Measurements from ENCODE around the gene CD7.

Gene CD7

DNA sequence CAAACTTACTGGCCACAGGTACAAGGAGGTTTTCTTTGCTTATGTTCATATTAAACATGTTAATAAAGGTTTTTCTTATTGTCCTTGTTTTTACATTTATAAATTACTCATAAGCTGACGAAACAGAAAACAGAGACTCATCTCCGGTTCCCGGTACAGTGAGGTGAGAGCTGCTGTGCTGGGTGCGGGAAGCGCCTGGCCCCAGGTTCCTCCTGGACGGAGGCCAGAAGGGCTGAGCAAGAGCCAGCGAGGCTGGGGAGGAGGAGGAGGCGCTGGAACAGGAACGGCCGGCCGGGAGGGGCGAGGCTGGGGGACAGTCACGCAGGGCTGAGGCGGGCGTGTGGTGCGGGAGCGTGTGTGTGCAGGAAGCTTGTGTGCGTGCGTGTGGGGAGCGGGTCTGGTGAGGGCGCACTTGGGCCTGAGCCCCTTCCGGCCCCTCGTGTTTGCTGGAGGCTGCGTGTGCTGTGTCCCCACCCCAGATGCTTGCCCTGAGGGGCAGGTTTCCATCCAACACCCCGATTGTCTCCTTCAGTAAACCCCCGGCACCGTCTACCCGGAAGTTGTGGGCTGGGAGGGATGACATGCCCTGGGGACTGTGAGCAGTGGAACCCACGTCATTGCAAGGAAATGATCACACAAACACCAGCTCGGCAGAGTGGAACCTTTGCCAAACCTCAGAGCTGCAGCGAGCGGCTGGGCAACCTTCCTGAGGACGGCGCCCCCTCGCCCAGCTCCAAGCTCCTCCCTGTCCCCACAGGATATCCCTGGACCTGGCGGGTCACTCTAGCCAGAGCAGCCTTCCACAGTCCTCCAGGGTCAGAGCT lies 19.5 kb downstream of the CD7 start:
- TF ChIP-seq SIN3A (IDR thresholded peaks at IDR 0.05; ENCODE audit: borderline replicate concordance, insufficient read depth, low read length) (0 out of 2 replicates have a peak, but pooled peaks have one; percentile 29), TAF1 (IDR thresholded peaks at IDR 0.05; ENCODE audit: borderline replicate concordance, insufficient read depth, low read length) (no peak), POLR2AphosphoS5 (IDR thresholded peaks at IDR 0.05; ENCODE audit: low read depth, low read length) (peak; percentile 41; the same call in 1 of the 2 replicates), FOXP2 (optimal IDR thresholded peaks at IDR 0.05; ENCODE audit: borderline replicate concordance, extremely low read depth, extremely low read length, insufficient read depth) (peak; percentile 89)
- TF ChIP-seq, protein P1, sequence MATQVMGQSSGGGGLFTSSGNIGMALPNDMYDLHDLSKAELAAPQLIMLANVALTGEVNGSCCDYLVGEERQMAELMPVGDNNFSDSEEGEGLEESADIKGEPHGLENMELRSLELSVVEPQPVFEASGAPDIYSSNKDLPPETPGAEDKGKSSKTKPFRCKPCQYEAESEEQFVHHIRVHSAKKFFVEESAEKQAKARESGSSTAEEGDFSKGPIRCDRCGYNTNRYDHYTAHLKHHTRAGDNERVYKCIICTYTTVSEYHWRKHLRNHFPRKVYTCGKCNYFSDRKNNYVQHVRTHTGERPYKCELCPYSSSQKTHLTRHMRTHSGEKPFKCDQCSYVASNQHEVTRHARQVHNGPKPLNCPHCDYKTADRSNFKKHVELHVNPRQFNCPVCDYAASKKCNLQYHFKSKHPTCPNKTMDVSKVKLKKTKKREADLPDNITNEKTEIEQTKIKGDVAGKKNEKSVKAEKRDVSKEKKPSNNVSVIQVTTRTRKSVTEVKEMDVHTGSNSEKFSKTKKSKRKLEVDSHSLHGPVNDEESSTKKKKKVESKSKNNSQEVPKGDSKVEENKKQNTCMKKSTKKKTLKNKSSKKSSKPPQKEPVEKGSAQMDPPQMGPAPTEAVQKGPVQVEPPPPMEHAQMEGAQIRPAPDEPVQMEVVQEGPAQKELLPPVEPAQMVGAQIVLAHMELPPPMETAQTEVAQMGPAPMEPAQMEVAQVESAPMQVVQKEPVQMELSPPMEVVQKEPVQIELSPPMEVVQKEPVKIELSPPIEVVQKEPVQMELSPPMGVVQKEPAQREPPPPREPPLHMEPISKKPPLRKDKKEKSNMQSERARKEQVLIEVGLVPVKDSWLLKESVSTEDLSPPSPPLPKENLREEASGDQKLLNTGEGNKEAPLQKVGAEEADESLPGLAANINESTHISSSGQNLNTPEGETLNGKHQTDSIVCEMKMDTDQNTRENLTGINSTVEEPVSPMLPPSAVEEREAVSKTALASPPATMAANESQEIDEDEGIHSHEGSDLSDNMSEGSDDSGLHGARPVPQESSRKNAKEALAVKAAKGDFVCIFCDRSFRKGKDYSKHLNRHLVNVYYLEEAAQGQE (IDR thresholded peaks at IDR 0.05; ENCODE audit: insufficient read depth in 1 of 2, low read depth in 2 of 2, low read length in 2 of 2), result peak; percentile 29 to 36; a peak in 2 of 4 replicates

DNA sequence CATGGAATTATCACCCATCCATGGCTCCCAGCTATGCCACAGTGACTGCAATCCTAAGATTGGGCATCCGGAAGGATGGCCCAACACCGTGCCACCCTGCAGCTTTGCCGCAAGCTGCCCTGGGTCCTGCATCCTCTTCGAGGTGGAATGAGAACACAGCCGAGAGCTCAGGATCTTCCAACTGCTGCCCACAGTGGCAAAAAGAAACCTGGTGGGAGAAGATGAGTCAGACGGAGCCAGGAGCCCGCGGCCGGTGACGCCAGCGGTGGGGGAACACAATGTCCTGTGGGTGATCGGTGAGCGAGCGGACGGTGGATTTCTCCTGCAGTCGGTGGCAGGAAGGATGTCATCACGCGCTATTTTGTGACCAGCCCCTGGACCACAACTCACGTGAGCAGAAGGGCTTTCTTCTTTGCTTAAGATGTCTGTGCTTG lies 20.1 kb downstream of the CD7 start:
- no peak for TF ChIP-seq FOXP2 (optimal IDR thresholded peaks at IDR 0.05; ENCODE audit: borderline replicate concordance, extremely low read depth, extremely low read length, insufficient read depth)
- TF ChIP-seq TAF1 (IDR thresholded peaks at IDR 0.05; ENCODE audit: borderline replicate concordance, insufficient read depth, low read length), result peak; percentile 29; the same call in 1 of the 2 replicates

DNA sequence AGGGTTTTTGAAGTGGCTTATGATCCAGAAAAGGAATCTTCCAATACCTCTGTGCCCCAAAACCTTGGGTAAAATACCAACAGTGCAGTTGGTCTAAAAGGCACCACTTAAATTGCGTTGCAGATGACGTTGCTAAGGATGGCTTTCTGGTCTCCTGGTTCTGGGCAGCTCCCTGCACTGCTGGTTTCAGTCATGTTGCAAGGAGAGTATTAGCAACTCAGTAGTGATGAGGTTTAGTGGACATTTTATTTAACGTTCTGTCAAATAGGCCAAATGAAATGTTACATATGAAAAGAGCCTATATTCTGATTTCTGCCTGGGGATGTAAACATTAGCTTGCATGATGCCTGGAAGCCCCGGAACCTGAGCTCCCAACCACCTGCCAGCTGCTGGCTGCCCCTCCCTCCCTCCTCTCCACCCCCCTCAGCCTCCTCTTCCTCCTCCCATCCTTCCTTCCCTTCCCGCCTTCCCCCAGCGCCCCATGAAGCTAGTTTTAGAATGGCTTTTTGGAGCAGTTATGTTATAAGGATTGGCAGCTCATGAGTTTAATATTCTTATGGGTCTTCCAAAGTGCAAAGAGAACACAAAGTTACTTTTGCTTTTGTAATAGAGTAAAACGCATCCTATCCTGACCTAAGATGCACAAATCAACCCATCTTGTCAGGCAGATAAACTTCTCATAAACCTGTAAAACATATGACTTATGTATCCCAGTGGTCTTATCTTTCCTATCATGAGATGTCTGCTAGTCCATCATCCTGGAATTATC lies 20.7 kb downstream of the CD7 start:
- TF ChIP-seq TAF1 (IDR thresholded peaks at IDR 0.05; ENCODE audit: borderline replicate concordance, insufficient read depth, low read length) (no peak), FOXP2 (optimal IDR thresholded peaks at IDR 0.05; ENCODE audit: borderline replicate concordance, extremely low read depth, extremely low read length, insufficient read depth) (no peak), SIN3A (IDR thresholded peaks at IDR 0.05; ENCODE audit: borderline replicate concordance, insufficient read depth, low read length) (no peak), POLR2AphosphoS5 (IDR thresholded peaks at IDR 0.05; ENCODE audit: low read depth, low read length) (no peak)
- TF ChIP-seq, protein P1 (IDR thresholded peaks at IDR 0.05; ENCODE audit: insufficient read depth in 1 of 2, low read depth in 2 of 2, low read length in 2 of 2), result no peak

DNA sequence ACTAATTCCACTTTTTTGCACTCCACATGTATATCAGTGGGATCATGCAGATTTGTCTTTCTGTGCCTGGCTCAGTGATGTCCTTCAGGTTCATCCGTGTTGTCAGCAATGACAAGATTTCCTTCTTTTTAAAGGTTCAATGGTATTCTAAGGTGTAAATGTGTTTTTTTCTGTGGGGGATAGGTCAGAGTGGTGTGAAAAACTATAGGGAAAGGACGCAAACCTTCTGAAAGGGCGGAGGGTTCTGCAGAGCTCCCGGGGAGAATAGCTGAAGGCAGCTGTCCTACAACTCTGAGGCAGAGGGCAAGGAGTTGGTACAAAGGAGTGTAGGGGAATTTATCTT lies 22.0 kb downstream of the CD7 start:
- TF ChIP-seq POLR2AphosphoS5 (IDR thresholded peaks at IDR 0.05; ENCODE audit: low read depth, low read length) (no peak), FOXP2 (optimal IDR thresholded peaks at IDR 0.05; ENCODE audit: borderline replicate concordance, extremely low read depth, extremely low read length, insufficient read depth) (no peak), TAF1 (IDR thresholded peaks at IDR 0.05; ENCODE audit: borderline replicate concordance, insufficient read depth, low read length) (no peak), SIN3A (IDR thresholded peaks at IDR 0.05; ENCODE audit: borderline replicate concordance, insufficient read depth, low read length) (no peak)
- TF ChIP-seq, protein P1 (IDR thresholded peaks at IDR 0.05; ENCODE audit: insufficient read depth in 1 of 2, low read depth in 2 of 2, low read length in 2 of 2), result no peak

DNA sequence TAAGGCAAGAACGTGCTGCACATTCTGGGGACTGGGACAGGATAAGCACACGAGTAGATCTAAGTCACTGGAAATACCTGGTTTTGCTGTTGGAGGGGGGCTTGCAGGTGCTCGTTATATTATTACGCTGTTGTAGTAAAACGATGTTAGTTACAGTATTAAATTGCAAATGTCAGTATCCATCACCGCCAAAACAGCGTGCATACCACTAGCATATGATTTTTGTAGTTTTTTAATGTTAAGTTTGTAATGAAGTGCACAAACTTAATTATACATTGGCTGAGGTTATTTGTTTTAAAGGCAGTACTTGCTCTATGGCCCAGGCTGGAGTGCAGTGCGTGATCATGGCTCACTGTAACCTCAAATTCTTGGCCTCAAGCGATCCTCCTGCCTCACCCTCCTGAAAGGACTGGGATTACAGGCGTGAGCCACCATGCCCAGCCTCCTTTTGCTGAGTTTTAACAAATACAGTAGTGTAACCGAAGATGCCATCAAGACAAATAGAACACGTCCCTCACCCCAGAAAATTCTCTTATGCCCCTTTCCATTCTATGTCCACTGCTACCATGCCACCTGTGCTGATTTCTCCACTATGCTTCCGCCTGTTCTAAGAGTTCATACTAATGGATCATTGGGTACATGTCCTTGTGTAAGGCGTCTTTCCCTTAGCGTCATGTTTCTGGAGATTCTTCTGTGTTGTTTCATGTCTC lies 23.2 kb downstream of the CD7 start:
- TF ChIP-seq POLR2AphosphoS5 (IDR thresholded peaks at IDR 0.05; ENCODE audit: low read depth, low read length) (peak; percentile 44), SIN3A (IDR thresholded peaks at IDR 0.05; ENCODE audit: borderline replicate concordance, insufficient read depth, low read length) (no peak)

All from PFSK-1 (cell line).